ENCODE data around the gene MPPE1.

The MPPE1 gene

GRCh38 chr18:11884396-11885030 is 23.6 kb downstream of the MPPE1 start:
- no peak for DNase-seq (ENCODE audit: low spot score)

- no peak for DNase-seq (ENCODE audit: low spot score)
Measured at GRCh38 chr18:11883153-11883552, 25.0 kb downstream of the MPPE1 start.

- DNase-seq (ENCODE audit: low spot score) = no peak
Measured at GRCh38 chr18:11882636-11883035, 25.5 kb downstream of the MPPE1 start.

- no peak for DNase-seq (ENCODE audit: low spot score)
Measured at GRCh38 chr18:11880586-11881304, 27.4 kb downstream of the MPPE1 start.

GRCh38 chr18:11877497-11878135 is 30.5 kb downstream of the MPPE1 start:
- no peak for DNase-seq (ENCODE audit: low spot score)

- no peak for DNase-seq (ENCODE audit: low spot score)
Measured at GRCh38 chr18:11874676-11875075, 33.4 kb downstream of the MPPE1 start.

GRCh38 chr18:11873670-11874340 is 34.3 kb downstream of the MPPE1 start:
- no peak for DNase-seq (ENCODE audit: low spot score)

GRCh38 chr18:11872479-11873136 is 35.5 kb downstream of the MPPE1 start:
- DNase-seq (ENCODE audit: low spot score) = peak; percentile 55

GRCh38 chr18:11871501-11871900 is 36.6 kb downstream of the MPPE1 start:
- no peak for DNase-seq (ENCODE audit: low spot score)

- DNase-seq (ENCODE audit: low spot score) = no peak
Measured at GRCh38 chr18:11868230-11868629, 39.9 kb downstream of the MPPE1 start.

GRCh38 chr18:11866764-11867163 is 41.4 kb downstream of the MPPE1 start:
- no peak for DNase-seq (ENCODE audit: low spot score)

GRCh38 chr18:11866329-11866728 is 41.8 kb downstream of the MPPE1 start:
- no peak for DNase-seq (ENCODE audit: low spot score)

- DNase-seq (ENCODE audit: low spot score) = no peak
Measured at GRCh38 chr18:11865071-11865470, 43.0 kb downstream of the MPPE1 start.

- DNase-seq (ENCODE audit: low spot score) = no peak
Measured at GRCh38 chr18:11864471-11864870, 43.6 kb downstream of the MPPE1 start.

GRCh38 chr18:11862468-11863137 is 45.5 kb downstream of the MPPE1 start:
- no peak for DNase-seq (ENCODE audit: low spot score)

- DNase-seq (ENCODE audit: low spot score) = no peak
Measured at GRCh38 chr18:11861583-11862288, 46.4 kb downstream of the MPPE1 start.

GRCh38 chr18:11860594-11861450 is 47.3 kb downstream of the MPPE1 start:
- DNase-seq (ENCODE audit: low spot score) = no peak

GRCh38 chr18:11859903-11860407 is 48.2 kb downstream of the MPPE1 start:
- no peak for DNase-seq (ENCODE audit: low spot score)

- no peak for DNase-seq (ENCODE audit: low spot score)
Measured at GRCh38 chr18:11859282-11859830, 48.8 kb downstream of the MPPE1 start.

Measured in Ammon's horn (tissue), 1 donor.